H1 (cell line): ENCODE measurements around the gene NR4A1. TPM values are rescaled to one million over a fixed set of nuclear protein-coding genes. Genes with fewer than 3 reads are reported as not detected.

Experiments
- CTCF ChIA-PET: fragments of 300-600 bp; sonication (Branson Sonifier 250); formaldehyde crosslinking; loops from one replicate; lab custom pipeline; 2021; ENCODE audit not compliant: partially characterized antibody; lab: Charles Lee
- POLR2A ChIA-PET: fragments of 300-600 bp; sonication (Branson Sonifier 250); formaldehyde crosslinking; loops from one replicate; lab custom pipeline; 2021; ENCODE audit warnings: inconsistent platforms; ENCODE audit not compliant: partially characterized antibody; lab: Charles Lee
- DNase-seq, 2 experiments: peaks; one replicate each; pipeline versions ENCODE4 v3.0.0 to v3.0.0-alpha.2; 2010 to 2022; ENCODE audit warnings: low spot score in 2 of 2, low read depth in 1 of 2, mixed read lengths in 1 of 2
- FAIRE-seq: peaks from 2 replicates; lab custom pipeline; 2011; peaks lifted over from hg19 to GRCh38; lab: Jason Lieb, UNC
- H2AFZ ChIP-seq: 2 replicates; pipeline ENCODE4 v1.8.1; 2012; ENCODE audit warnings: low read length, inconsistent platforms
- H2AK5ac ChIP-seq: 2 replicates; pipeline ENCODE4 v1.6.1; 2013; ENCODE audit warnings: low read depth, low read length
- H2BK120ac ChIP-seq: replicated peaks from 2 replicates; pipeline ENCODE3; 2013; ENCODE audit warnings: low read depth, low read length, inconsistent platforms
- H2BK12ac ChIP-seq: 2 replicates; pipeline ENCODE4 v1.6.1; 2013; ENCODE audit warnings: low read depth, low read length
- H2BK15ac ChIP-seq: 2 replicates; pipeline ENCODE4 v1.6.1; 2013; ENCODE audit warnings: low read length
- H2BK20ac ChIP-seq: 2 replicates; pipeline ENCODE4 v1.6.1; 2013; ENCODE audit warnings: low read length
- H2BK5ac ChIP-seq: 2 replicates; pipeline ENCODE4 v1.6.1; 2013; ENCODE audit warnings: low read depth, low read length
- H3K14ac ChIP-seq: 2 replicates; pipeline ENCODE4 v1.6.1; 2013; ENCODE audit warnings: inconsistent platforms; ENCODE audit not compliant: insufficient read length
- H3K18ac ChIP-seq: 2 replicates; pipeline ENCODE4 v1.6.1; 2013; ENCODE audit warnings: low read length; ENCODE audit errors: extremely low read depth
- H3K23ac ChIP-seq: 2 replicates; pipeline ENCODE4 v1.6.1; 2013; ENCODE audit warnings: inconsistent platforms; ENCODE audit not compliant: insufficient read length
- H3K23me2 ChIP-seq: 2 replicates; pipeline ENCODE4 v1.6.1; 2013; ENCODE audit warnings: low read depth, low read length
- H3K27ac ChIP-seq: 2 replicates; pipeline ENCODE4 v1.6.1; 2011; ENCODE audit warnings: low read depth, low read length, inconsistent platforms
- H3K27me3 ChIP-seq, 4 experiments: replicated peaks in 1 of 4; 1 replicate in 1 of 4; 2 replicates in 3 of 4; pipeline versions ENCODE4 v1.6.1 to v1.8.1; 2011 to 2013; ENCODE audit warnings: low read length in 3 of 4, mild to moderate bottlenecking in 3 of 4, inconsistent platforms in 2 of 4, mixed read lengths in 2 of 4, moderate library complexity in 1 of 4; ENCODE audit not compliant: control insufficient read depth in 3 of 4, insufficient read depth in 3 of 4; ENCODE audit errors: extremely low read depth in 1 of 4
- H3K36me3 ChIP-seq, 4 experiments: 2 replicates each; pipeline versions ENCODE4 v1.6.1 to v1.8.1; 2011 to 2013; ENCODE audit warnings: mild to moderate bottlenecking in 4 of 4, low read length in 3 of 4, moderate library complexity in 2 of 4, control low read depth in 1 of 4, inconsistent platforms in 1 of 4; ENCODE audit not compliant: insufficient read depth in 4 of 4, control insufficient read depth in 2 of 4
- H3K4ac ChIP-seq: replicated peaks from 2 replicates; pipeline ENCODE3; 2013; ENCODE audit warnings: low read length, low read depth, mixed read lengths, inconsistent platforms; ENCODE audit not compliant: insufficient read length
- H3K4me1 ChIP-seq, 4 experiments: replicated peaks in 1 of 4; 1 replicate in 1 of 4; 2 replicates in 3 of 4; pipeline versions ENCODE4 v1.6.1 to v1.8.1; 2011 to 2013; ENCODE audit warnings: low read length in 3 of 4, inconsistent platforms in 2 of 4, mixed read lengths in 1 of 4; ENCODE audit not compliant: insufficient read depth in 4 of 4, control insufficient read depth in 3 of 4
- H3K4me2 ChIP-seq, 2 experiments: 2 replicates each; pipeline versions ENCODE4 v1.6.1 to v1.8.1; 2011 to 2013; ENCODE audit warnings: low read depth in 2 of 2, low read length in 2 of 2, control low read depth in 1 of 2, inconsistent platforms in 1 of 2, mild to moderate bottlenecking in 1 of 2; ENCODE audit not compliant: insufficient read depth in 1 of 2
- H3K4me3 ChIP-seq, 4 experiments: fragments of 200-600, 300-600 bp in 1 of 4; sonication (generic), shearing (Covaris generic), sonication (Bioruptor Twin) in 1 of 4; 2 replicates each; pipeline versions ENCODE4 v1.5.1 to v1.8.1; 2011 to 2016; ENCODE audit warnings: low read length in 4 of 4, low read depth in 3 of 4, control low read depth in 2 of 4, inconsistent platforms in 2 of 4, mild to moderate bottlenecking in 2 of 4, mixed read lengths in 1 of 4, moderate library complexity in 1 of 4; ENCODE audit not compliant: insufficient read depth in 2 of 4; ENCODE audit errors: extremely low read depth in 1 of 4
- H3K56ac ChIP-seq: replicated peaks from 2 replicates; pipeline ENCODE3; 2013; ENCODE audit warnings: low read depth, mild to moderate bottlenecking, mixed read lengths, low read length, inconsistent platforms; ENCODE audit not compliant: insufficient read length
- H3K79me1 ChIP-seq: 2 replicates; pipeline ENCODE4 v1.6.1; 2013; ENCODE audit warnings: low read depth, low read length, control low read depth
- H3K79me2 ChIP-seq, 2 experiments: 2 replicates each; pipeline versions ENCODE4 v1.6.1 to v1.8.1; 2012 to 2013; ENCODE audit warnings: low read length in 2 of 2, mild to moderate bottlenecking in 2 of 2, inconsistent platforms in 1 of 2; ENCODE audit not compliant: insufficient read depth in 2 of 2, control insufficient read depth in 1 of 2
- H3K9ac ChIP-seq, 4 experiments: replicated peaks in 1 of 4; 1 replicate in 1 of 4; 2 replicates in 3 of 4; pipeline versions ENCODE4 v1.6.1 to v1.8.1; 2011 to 2013; ENCODE audit warnings: low read depth in 3 of 4, low read length in 3 of 4, control low read depth in 2 of 4, mild to moderate bottlenecking in 2 of 4, moderate library complexity in 2 of 4, inconsistent platforms in 1 of 4; ENCODE audit errors: extremely low read depth in 1 of 4
- H3K9me3 ChIP-seq, 2 experiments: 2 replicates each; pipeline versions ENCODE4 v1.6.1 to v1.8.1; 2012 to 2013; ENCODE audit warnings: mild to moderate bottlenecking in 2 of 2, moderate library complexity in 2 of 2, control low read depth in 1 of 2, inconsistent platforms in 1 of 2, low read depth in 1 of 2, low read length in 1 of 2, mixed read lengths in 1 of 2; ENCODE audit not compliant: insufficient read depth in 2 of 2
- H4K20me1 ChIP-seq, 2 experiments: replicated peaks in 1 of 2; 2 replicates each; pipeline versions ENCODE3 to v1.8.1; 2011 to 2013; ENCODE audit warnings: inconsistent platforms in 2 of 2, low read length in 2 of 2, mild to moderate bottlenecking in 1 of 2; ENCODE audit not compliant: insufficient read depth in 2 of 2, control insufficient read depth in 1 of 2
- H4K5ac ChIP-seq: 2 replicates; pipeline ENCODE4 v1.6.1; 2013; ENCODE audit warnings: low read length, low read depth, mixed read lengths, inconsistent platforms; ENCODE audit not compliant: insufficient read length
- H4K8ac ChIP-seq: 2 replicates; pipeline ENCODE4 v1.8.0; 2013; ENCODE audit warnings: mild to moderate bottlenecking, moderate library complexity, low read length, inconsistent platforms; ENCODE audit not compliant: insufficient read depth; ENCODE audit errors: extremely low read depth
- H4K91ac ChIP-seq: replicated peaks from 2 replicates; pipeline ENCODE3; 2013; ENCODE audit warnings: low read length, mixed read lengths, inconsistent platforms; ENCODE audit not compliant: insufficient read length
- BACH1 ChIP-seq: IDR thresholded peaks from 2 replicates; pipeline ENCODE4 v1.6.1; 2012; ENCODE audit warnings: low read length, improper control_type of control experiment
- BCL11A ChIP-seq, 2 experiments: IDR thresholded peaks; one replicate each; pipeline ENCODE4 v1.6.1; 2011; ENCODE audit warnings: low read depth in 2 of 2, low read length in 2 of 2, mild to moderate bottlenecking in 2 of 2
- BRCA1 ChIP-seq: IDR thresholded peaks from 2 replicates; pipeline ENCODE4 v1.6.1; 2012; ENCODE audit warnings: low read depth, low read length, improper control_type of control experiment
- CEBPB ChIP-seq: IDR thresholded peaks from 2 replicates; pipeline ENCODE4 v1.6.1; 2012; ENCODE audit warnings: low read depth, low read length
- EP300 ChIP-seq, 2 experiments: IDR thresholded peaks; 1 replicate in 1 of 2; 2 replicates in 1 of 2; pipeline ENCODE4 v1.6.1; 2011 to 2012; ENCODE audit warnings: low read depth in 2 of 2, low read length in 2 of 2, mild to moderate bottlenecking in 2 of 2, borderline replicate concordance in 1 of 2, inconsistent platforms in 1 of 2, moderate library complexity in 1 of 2
- HDAC6 ChIP-seq: IDR thresholded peaks from one replicate; pipeline ENCODE4 v1.7.1; 2012; ENCODE audit warnings: low read depth, mild to moderate bottlenecking, inconsistent platforms, low read length, moderate library complexity
- JUND ChIP-seq: IDR thresholded peaks from 2 replicates; pipeline ENCODE4 v1.6.1; 2011; ENCODE audit warnings: mild to moderate bottlenecking, improper control_type of control experiment, low read length
- PHF8 ChIP-seq: fragments of 200-600 bp; sonication (generic); conservative IDR thresholded peaks from 2 replicates; pipeline ENCODE4 v1.7.1; 2012; ENCODE audit warnings: low read depth, mild to moderate bottlenecking, inconsistent platforms, low read length, moderate library complexity
- POU5F1 ChIP-seq: IDR thresholded peaks from 2 replicates; pipeline ENCODE4 v1.6.1; 2011; ENCODE audit warnings: low read depth, mild to moderate bottlenecking, low read length, moderate library complexity
- RXRA ChIP-seq: IDR thresholded peaks from 2 replicates; pipeline ENCODE4 v1.6.1; 2011; ENCODE audit warnings: low read depth, mild to moderate bottlenecking, low read length, moderate library complexity; ENCODE audit not compliant: insufficient read depth
- SIN3A ChIP-seq, 2 experiments: IDR thresholded peaks in 1 of 2; conservative IDR thresholded peaks in 1 of 2; 2 replicates each; pipeline ENCODE4 v1.6.1; 2011 to 2012; ENCODE audit warnings: low read length in 2 of 2, improper control_type of control experiment in 1 of 2, low read depth in 1 of 2, mild to moderate bottlenecking in 1 of 2
- WGBS, 2 experiments: shearing (Covaris generic) in 1 of 2; methylation state at CpG; one replicate each; pipeline versions ENCODE4 v1.1.6 to v1.1.7; 2013 to 2015; ENCODE audit warnings: low lambda C conversion rate in 2 of 2, mixed read lengths in 2 of 2, inconsistent platforms in 1 of 2, low coverage in 1 of 2, missing lambda C conversion rate in 1 of 2; ENCODE audit not compliant: insufficient replicate concordance in 2 of 2, insufficient coverage in 1 of 2, insufficient read length in 1 of 2; ENCODE audit errors: extremely low coverage in 1 of 2, missing lambda C conversion rate in 1 of 2; 5-methylcytosine and 5-hydroxymethylcytosine counted together
- polyA plus RNA-seq, 7 experiments: library from polyadenylated mRNA; depleted of rRNA in 3 of 7; stranded (reverse) in 5 of 7; unstranded in 2 of 7; fragments of >200 nt in 5 of 7; fragments of 200-250 nt in 2 of 7; gene quantifications; 1 replicate in 5 of 7; 2 replicates in 1 of 7; 4 replicates in 1 of 7; pipeline versions ENCODE4 v1.2.1 to v1.2.3, GENCODE V29; 2011 to 2013; ENCODE audit warnings: missing spikeins in 2 of 7, mixed read lengths in 2 of 7
- total RNA-seq: library from RNA; stranded (reverse); fragmentation: NEBNext Ultra II Directional; extraction: Animal tissue kit (Norgen Biotek cat#: 25700); gene quantifications from 2 replicates; pipeline ENCODE4 v1.2.1, GENCODE V29; 2021
- TF ChIP-seq, protein P1 (sequence below): IDR thresholded peaks from 2 replicates; pipeline ENCODE4 v1.6.1; 2011; ENCODE audit warnings: low read depth, mild to moderate bottlenecking, low read length; ENCODE audit not compliant: insufficient read depth

Gene NR4A1
- total and polyA plus RNA-seq, 2 of the 8 experiments (the other 6 are each of a cell fraction or from before 2014, with no cell fraction given): 18.7 to 23.3 TPM

DNA sequence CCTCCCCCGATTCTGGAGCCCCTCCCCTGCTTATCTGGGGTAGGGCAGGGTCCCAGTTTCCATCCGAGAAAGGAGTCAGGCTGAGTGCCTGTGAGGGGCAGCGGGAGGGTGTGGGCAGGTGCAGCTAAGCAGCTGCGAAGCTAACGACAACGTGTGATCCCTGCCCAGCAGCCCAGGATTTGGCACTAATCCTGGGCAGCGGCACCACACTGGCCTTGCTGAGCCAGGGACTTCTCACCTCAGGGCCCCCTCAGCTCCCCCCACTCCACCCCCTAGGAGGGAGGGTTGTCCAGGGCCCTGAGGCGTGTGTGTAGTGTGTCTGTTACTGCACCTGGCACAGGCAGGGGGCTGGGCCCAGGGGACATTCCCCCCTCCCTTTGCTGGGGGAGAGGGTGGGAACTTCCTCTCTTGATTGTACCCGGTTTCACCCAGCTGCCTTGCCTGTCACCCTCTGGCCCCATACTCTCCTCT lies 30.1 kb downstream of the NR4A1 start:
- H3K79me2 ChIP-seq: peaks cover 0 to under 1% of the 10 kb centered on the region in 2 experiments; a peak in 1 of 4 replicates
- H3K4me2 ChIP-seq: no peak overlapping the region
- peak overlapping the region; percentile 50; the same call in 1 of the 2 replicates for H2BK12ac ChIP-seq
- FAIRE-seq (no peak), DNase-seq (no peak)
- H4K5ac ChIP-seq: no peak overlapping the region
- H3K4ac ChIP-seq: no peak overlapping the region
- no peak overlapping the region for H3K9ac ChIP-seq
- no peaks in the 10 kb centered on the region for H3K9me3 ChIP-seq
- H3K27me3 ChIP-seq: peaks cover 0 to 14% (median 1%) of the 10 kb centered on the region in 4 experiments; a peak in 5 of 7 replicates
- peaks cover 5 to 37% (median 14%) of the 10 kb centered on the region in 4 experiments; a peak in 6 of 7 replicates for H3K4me1 ChIP-seq
- H2BK5ac ChIP-seq: peak overlapping the region; percentile 16; the same call in 1 of the 2 replicates
- ChIA-PET CTCF (interaction anchor here (0.9 to 34.1 kb wide), 17 partner anchors 8 to 257 kb away, joined by 3 to 1022 read pairs (median 8); partner anchors contain the start of genes ATG101 and NR4A1), POLR2A (interaction anchor here (0.8 to 7.7 kb wide), 9 partner anchors 10 to 192 kb away, joined by 3 to 82 read pairs (median 8); partner anchors contain the start of genes ATG101 and NR4A1)
- no peak overlapping the region for H3K4me3 ChIP-seq
- no peak overlapping the region for H4K91ac ChIP-seq
- no peak overlapping the region for H2BK20ac ChIP-seq
- no peak overlapping the region; the same call in 1 of the 2 replicates for H3K18ac ChIP-seq
- WGBS, 2 experiments: 72% methylated on average over 3 of the region's 9 CpGs; no CpG with 5 or more reads in 1 of the 2 experiments
- H3K56ac ChIP-seq: no peak overlapping the region
- no peak overlapping the region for H3K23ac ChIP-seq
- H2AFZ ChIP-seq: no peak overlapping the region
- H2BK120ac ChIP-seq: no peak overlapping the region
- H3K79me1 ChIP-seq: no peaks in the 10 kb centered on the region; the same call in 1 of the 2 replicates
- no peak overlapping the region for H2BK15ac ChIP-seq
- H4K8ac ChIP-seq: no peak overlapping the region; the same call in 1 of the 2 replicates
- no peak overlapping the region for H2AK5ac ChIP-seq
- peaks cover 8% of the 10 kb centered on the region; the same call in 1 of the 2 replicates for H3K23me2 ChIP-seq
- H3K14ac ChIP-seq: no peak overlapping the region
- peaks cover 2 to 14% of the 10 kb centered on the region in 2 experiments for H4K20me1 ChIP-seq
- no peak overlapping the region for H3K27ac ChIP-seq
- peaks cover 6 to 16% (median 10%) of the 10 kb centered on the region in 4 experiments; a peak in 7 of 8 replicates for H3K36me3 ChIP-seq
- no peak for TF ChIP-seq PHF8
- TF ChIP-seq CEBPB: no peak
- TF ChIP-seq, protein P1, sequence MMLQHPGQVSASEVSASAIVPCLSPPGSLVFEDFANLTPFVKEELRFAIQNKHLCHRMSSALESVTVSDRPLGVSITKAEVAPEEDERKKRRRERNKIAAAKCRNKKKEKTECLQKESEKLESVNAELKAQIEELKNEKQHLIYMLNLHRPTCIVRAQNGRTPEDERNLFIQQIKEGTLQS: no peak
- no peak for TF ChIP-seq BRCA1
- no peak for TF ChIP-seq JUND
- no peak for TF ChIP-seq BCL11A (IDR thresholded peaks at IDR 0.05; ENCODE audit: low read depth in 2 of 2, low read length in 2 of 2)
- no peak for TF ChIP-seq POU5F1
- TF ChIP-seq BACH1: no peak
- TF ChIP-seq EP300 (IDR thresholded peaks at IDR 0.05; ENCODE audit: borderline replicate concordance in 1 of 2, low read depth in 2 of 2, low read length in 2 of 2): no peak
- no peak for TF ChIP-seq RXRA
- TF ChIP-seq SIN3A (conservative IDR thresholded peaks at IDR 0.05 in 1 of 2, IDR thresholded peaks at IDR 0.05 in 1 of 2; ENCODE audit: low read depth in 1 of 2, low read length in 2 of 2): no peak
- TF ChIP-seq HDAC6: no peak
